HepG2 (cell line): ENCODE results near the gene SCN8A. TPM values are rescaled to one million over a fixed set of nuclear protein-coding genes. Genes with fewer than 3 reads are reported as not detected.

Experiments used
- ARID3A ChIP-seq: IDR thresholded peaks from 2 replicates; pipeline ENCODE4 v1.6.1; 2012; ENCODE audit warnings: low read depth, low read length, improper control_type of control experiment
- CCAR2 ChIP-seq: fragments of 200-400 bp; formaldehyde crosslinking; optimal IDR thresholded peaks from 2 replicates; pipeline ENCODE3; 2018; ENCODE audit warnings: low read depth, mild to moderate bottlenecking, low read length, moderate library complexity
- DR1 ChIP-seq: sonication (generic); formaldehyde crosslinking; IDR thresholded peaks from 2 replicates; pipeline ENCODE4 v1.8.0; 2021; ENCODE audit warnings: mild to moderate bottlenecking, missing genetic modification reagents, inconsistent platforms
- FOXK1 ChIP-seq: sonication (generic); formaldehyde crosslinking; IDR thresholded peaks from 2 replicates; pipeline ENCODE4 v1.4.0; 2020; ENCODE audit warnings: low read depth, missing genetic modification reagents, borderline replicate concordance
- GTF2F1 ChIP-seq: fragments of 150-350 bp; IDR thresholded peaks from 2 replicates; pipeline ENCODE4 v1.6.1; 2014; ENCODE audit warnings: low read length
- MLXIP ChIP-seq: sonication (generic); formaldehyde crosslinking; IDR thresholded peaks from 2 replicates; pipeline ENCODE4 v1.9.0; 2021; ENCODE audit warnings: missing genetic modification reagents, borderline replicate concordance
- MTF2 ChIP-seq: sonication (generic); formaldehyde crosslinking; IDR thresholded peaks from 2 replicates; pipeline ENCODE4 v1.5.0; 2020; ENCODE audit warnings: missing genetic modification reagents, borderline replicate concordance
- NFIC ChIP-seq: IDR thresholded peaks from 2 replicates; pipeline ENCODE4 v1.6.1; 2012; ENCODE audit warnings: mild to moderate bottlenecking, low read length, inconsistent platforms
- POLR2A ChIP-seq, 2 experiments: IDR thresholded peaks; 2 replicates each; pipeline ENCODE4 v1.6.1; 2011; ENCODE audit warnings: low read depth in 2 of 2, low read length in 2 of 2, mild to moderate bottlenecking in 1 of 2, moderate library complexity in 1 of 2; ENCODE audit not compliant: insufficient read depth in 1 of 2
- RAD21 ChIP-seq: fragments of 450-650 bp; formaldehyde crosslinking; IDR thresholded peaks from 2 replicates; pipeline ENCODE4 v1.5.0; 2020; ENCODE audit warnings: mild to moderate bottlenecking
- SOX6 ChIP-seq, 2 experiments: fragments of 450-650 bp in 1 of 2; sonication (generic) in 1 of 2; formaldehyde crosslinking in 1 of 2; IDR thresholded peaks; 2 replicates each; pipeline versions ENCODE4 v1.4.0 to v1.6.1; 2017 to 2020; ENCODE audit warnings: antibody characterized with exemption in 1 of 2, mild to moderate bottlenecking in 1 of 2, missing genetic modification reagents in 1 of 2
- SP5 ChIP-seq: IDR thresholded peaks from 2 replicates; pipeline ENCODE4 v1.6.1; 2016; ENCODE audit warnings: low read depth, borderline replicate concordance
- TBX2 ChIP-seq: sonication (generic); formaldehyde crosslinking; IDR thresholded peaks from 2 replicates; pipeline ENCODE4 v1.5.0; 2020; ENCODE audit warnings: missing genetic modification reagents, mild to moderate bottlenecking, borderline replicate concordance
- TCF7 ChIP-seq: sonication (generic); IDR thresholded peaks from 2 replicates; pipeline ENCODE4 v1.6.1; 2016; ENCODE audit warnings: antibody characterized with exemption, low read depth
- TEAD3 ChIP-seq: optimal IDR thresholded peaks from 2 replicates; pipeline ENCODE3; 2016; ENCODE audit warnings: borderline replicate concordance
- ZFP36 ChIP-seq: fragments of 150-350 bp; IDR thresholded peaks from 2 replicates; pipeline ENCODE4 v1.6.1; 2018; ENCODE audit warnings: borderline replicate concordance, low read length, low read depth; ENCODE audit not compliant: partially characterized antibody
- ZMAT5 ChIP-seq: sonication (generic); formaldehyde crosslinking; IDR thresholded peaks from 2 replicates; pipeline ENCODE4 v1.5.0; 2020; ENCODE audit warnings: mild to moderate bottlenecking, low read depth, missing genetic modification reagents, borderline replicate concordance
- ZNF329 ChIP-seq: sonication (generic); formaldehyde crosslinking; IDR thresholded peaks from 2 replicates; pipeline ENCODE4 v1.9.0; 2021; ENCODE audit warnings: low read depth, mild to moderate bottlenecking, missing genetic modification reagents
- ZNF451 ChIP-seq: sonication (generic); formaldehyde crosslinking; IDR thresholded peaks from 2 replicates; pipeline ENCODE4 v1.5.0; 2020; ENCODE audit warnings: mild to moderate bottlenecking, missing genetic modification reagents
- ZNF496 ChIP-seq: sonication (generic); formaldehyde crosslinking; IDR thresholded peaks from 2 replicates; pipeline ENCODE4 v1.8.1; 2023; ENCODE audit warnings: mild to moderate bottlenecking, moderate library complexity, missing genetic modification reagents; ENCODE audit not compliant: insufficient replicate concordance
- ZNF644 ChIP-seq: IDR thresholded peaks from 2 replicates; pipeline ENCODE4 v1.6.1; 2016; ENCODE audit warnings: low read depth
- ZNF672 ChIP-seq: sonication (generic); formaldehyde crosslinking; IDR thresholded peaks from 2 replicates; pipeline ENCODE4 v1.8.1; 2022; ENCODE audit warnings: missing genetic modification reagents
- ZNF709 ChIP-seq: sonication (generic); formaldehyde crosslinking; IDR thresholded peaks from 2 replicates; pipeline ENCODE4 v1.5.0; 2020; ENCODE audit warnings: mild to moderate bottlenecking, missing genetic modification reagents
- ZNF777 ChIP-seq: sonication (generic); formaldehyde crosslinking; IDR thresholded peaks from 2 replicates; pipeline ENCODE4 v1.4.0; 2020; ENCODE audit warnings: missing genetic modification reagents
- ZNF784 ChIP-seq: sonication (generic); formaldehyde crosslinking; IDR thresholded peaks from 2 replicates; pipeline ENCODE4 v1.5.1; 2020; ENCODE audit warnings: missing genetic modification reagents, mild to moderate bottlenecking, borderline replicate concordance
- ZNF883 ChIP-seq: sonication (generic); formaldehyde crosslinking; IDR thresholded peaks from 2 replicates; pipeline ENCODE4 v1.5.1; 2020; ENCODE audit warnings: mild to moderate bottlenecking, missing genetic modification reagents; ENCODE audit errors: not compliant biosample characterization
- polyA plus RNA-seq, 8 experiments: library from polyadenylated mRNA; depleted of rRNA in 3 of 8; stranded (reverse) in 7 of 8; unstranded in 1 of 8; fragments of >200 nt; fragmentation: Illumina TruSeq in 4 of 8; extraction: Trizol in 4 of 8; gene quantifications; 2 replicates each; pipeline versions ENCODE4 v1.2.1 to v1.2.3, GENCODE V29; 2011 to 2016; ENCODE audit warnings: low read depth in 4 of 8, missing spikeins in 1 of 8, mixed read lengths in 1 of 8; ENCODE audit not compliant: insufficient read depth in 1 of 8
- total RNA-seq, 5 experiments: library from RNA; depleted of rRNA; stranded (reverse); fragments of >200 nt; fragmentation: Illumina TruSeq; extraction: Trizol; gene quantifications; 2 replicates each; pipeline ENCODE4 v1.2.3, GENCODE V29; 2016; ENCODE audit warnings: low read depth in 1 of 5

The SCN8A gene
- total and polyA plus RNA-seq, 2 of the 13 experiments (the other 11 are each of a cell fraction or from before 2014, with no cell fraction given): 0.57 to 1.4 TPM

GRCh38 chr12:51662728-51663154, 71.7 kb downstream of the SCN8A start (continued):
- TF ChIP-seq ZNF672 (CRISPR knock-in tag): no peak
- no peak for TF ChIP-seq ZFP36
- 0 out of 2 replicates have a peak, but pooled peaks have one; percentile 21 for TF ChIP-seq RAD21 (CRISPR knock-in tag)
- TF ChIP-seq DR1 (CRISPR knock-in tag): no peak
- TF ChIP-seq ZNF451 (CRISPR knock-in tag): no peak
- TF ChIP-seq ZNF709 (CRISPR knock-in tag): no peak
- TF ChIP-seq FOXK1 (CRISPR knock-in tag): 0 out of 2 replicates have a peak, but pooled peaks have one; percentile 29
- TF ChIP-seq ZNF777: no peak
- no peak for TF ChIP-seq MLXIP (CRISPR knock-in tag)
- TF ChIP-seq CCAR2: no peak
- TF ChIP-seq SP5 (CRISPR knock-in tag): peak; percentile 61; the same call in 1 of the 2 replicates
- peak; percentile 32; the same call in 1 of the 2 replicates for TF ChIP-seq TBX2 (CRISPR knock-in tag)
- no peak for TF ChIP-seq ARID3A
- TF ChIP-seq ZNF784 (CRISPR knock-in tag): no peak
- TF ChIP-seq ZNF496 (CRISPR knock-in tag): no peak
- TF ChIP-seq ZNF883: no peak
- TF ChIP-seq ZNF644 (CRISPR knock-in tag): peak; percentile 84
- no peak for TF ChIP-seq GTF2F1
- no peak for TF ChIP-seq MTF2
- TF ChIP-seq ZNF329 (CRISPR knock-in tag): no peak
- no peak for TF ChIP-seq ZMAT5
- TF ChIP-seq TCF7: peak; percentile 40; the same call in 1 of the 2 replicates
- peak; percentile 41 for TF ChIP-seq TEAD3 (CRISPR knock-in tag)
- peak in 1 of 2 experiments; percentile 40; a peak in 1 of 4 replicates for TF ChIP-seq POLR2A (IDR thresholded peaks at IDR 0.05; ENCODE audit: insufficient read depth in 1 of 2, low read depth in 2 of 2, low read length in 2 of 2)
- TF ChIP-seq SOX6 (IDR thresholded peaks at IDR 0.05): no peak
- TF ChIP-seq SOX6 (CRISPR knock-in tag; IDR thresholded peaks at IDR 0.05): 0 out of 2 replicates have a peak, but pooled peaks have one; percentile 27
- TF ChIP-seq NFIC: no peak
